ENCODE data around the gene C15orf62. TPM values are rescaled to one million over a fixed set of nuclear protein-coding genes. Genes with fewer than 3 reads are reported as not detected.
A peak's percentile ranks its signal among the peaks of the same experiment; 100 is the strongest.

Gene C15orf62
- total RNA-seq, 1 donor: 0.18 TPM

DNA sequence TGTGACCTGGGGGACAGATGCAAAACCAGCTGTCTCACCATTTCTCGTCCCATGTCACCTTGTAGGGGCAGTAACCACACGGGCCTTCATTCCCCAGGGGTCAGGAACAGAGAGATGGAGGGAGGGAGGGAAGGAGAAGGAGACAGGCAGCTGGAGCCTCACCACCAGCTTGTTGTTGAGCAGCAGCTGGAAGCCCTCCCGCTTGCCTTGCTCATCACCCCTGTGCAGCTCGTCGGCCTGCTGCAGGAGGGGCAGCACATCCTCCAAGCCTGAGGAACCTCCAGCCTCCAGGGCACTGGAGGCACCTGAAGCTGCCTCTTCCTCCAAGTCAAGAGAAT lies 25.0 kb upstream of the C15orf62 start:
- H3K4me3 ChIP-seq (ENCODE audit: low read depth, low read length): no peak overlapping the region
- TF ChIP-seq, protein P1, sequence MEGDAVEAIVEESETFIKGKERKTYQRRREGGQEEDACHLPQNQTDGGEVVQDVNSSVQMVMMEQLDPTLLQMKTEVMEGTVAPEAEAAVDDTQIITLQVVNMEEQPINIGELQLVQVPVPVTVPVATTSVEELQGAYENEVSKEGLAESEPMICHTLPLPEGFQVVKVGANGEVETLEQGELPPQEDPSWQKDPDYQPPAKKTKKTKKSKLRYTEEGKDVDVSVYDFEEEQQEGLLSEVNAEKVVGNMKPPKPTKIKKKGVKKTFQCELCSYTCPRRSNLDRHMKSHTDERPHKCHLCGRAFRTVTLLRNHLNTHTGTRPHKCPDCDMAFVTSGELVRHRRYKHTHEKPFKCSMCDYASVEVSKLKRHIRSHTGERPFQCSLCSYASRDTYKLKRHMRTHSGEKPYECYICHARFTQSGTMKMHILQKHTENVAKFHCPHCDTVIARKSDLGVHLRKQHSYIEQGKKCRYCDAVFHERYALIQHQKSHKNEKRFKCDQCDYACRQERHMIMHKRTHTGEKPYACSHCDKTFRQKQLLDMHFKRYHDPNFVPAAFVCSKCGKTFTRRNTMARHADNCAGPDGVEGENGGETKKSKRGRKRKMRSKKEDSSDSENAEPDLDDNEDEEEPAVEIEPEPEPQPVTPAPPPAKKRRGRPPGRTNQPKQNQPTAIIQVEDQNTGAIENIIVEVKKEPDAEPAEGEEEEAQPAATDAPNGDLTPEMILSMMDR (IDR thresholded peaks at IDR 0.05; ENCODE audit: insufficient read depth, low read length): no peak
- no peak for DNase-seq (ENCODE audit: low read depth)

DNA sequence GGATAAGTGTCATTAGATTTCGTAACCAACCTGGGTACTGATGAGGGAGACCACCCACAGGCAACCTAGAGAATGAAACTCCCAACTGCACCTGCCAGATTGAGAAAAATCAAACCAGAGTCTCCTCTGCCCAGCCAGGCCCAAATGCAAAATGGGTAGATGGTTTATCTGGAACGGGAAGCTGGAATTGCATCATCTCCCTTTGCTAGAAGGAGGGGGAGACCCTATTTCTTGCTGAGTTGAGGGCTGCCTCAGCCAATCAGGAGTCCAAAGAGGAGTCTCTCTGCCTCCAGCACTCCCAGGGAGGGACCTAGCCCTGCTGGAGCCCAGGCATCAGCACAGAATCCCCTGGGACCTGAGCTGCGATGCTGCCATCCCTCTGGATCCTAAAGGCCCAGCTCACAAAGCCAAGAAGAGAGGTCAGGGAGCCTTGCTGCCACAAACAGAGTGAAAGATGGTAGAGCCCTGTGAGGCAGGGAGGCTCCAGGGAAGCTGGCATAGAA lies 22.8 kb upstream of the C15orf62 start:
- TF ChIP-seq, protein P1 (IDR thresholded peaks at IDR 0.05; ENCODE audit: insufficient read depth, low read length): no peak

GRCh38 chr15:40747685-40748631 lies 21.8 kb upstream of the C15orf62 start:
- H3K4me3 ChIP-seq (ENCODE audit: low read depth, low read length): no peak overlapping the region
- DNase-seq (ENCODE audit: low read depth): no peak
- TF ChIP-seq, protein P1 (IDR thresholded peaks at IDR 0.05; ENCODE audit: insufficient read depth, low read length): no peak

More for the DNA sequence above, 22.8 kb upstream of the C15orf62 start:
- H3K4me3 ChIP-seq (ENCODE audit: low read depth, low read length): no peak overlapping the region
- peak; percentile 90 for DNase-seq (ENCODE audit: low read depth)

DNA sequence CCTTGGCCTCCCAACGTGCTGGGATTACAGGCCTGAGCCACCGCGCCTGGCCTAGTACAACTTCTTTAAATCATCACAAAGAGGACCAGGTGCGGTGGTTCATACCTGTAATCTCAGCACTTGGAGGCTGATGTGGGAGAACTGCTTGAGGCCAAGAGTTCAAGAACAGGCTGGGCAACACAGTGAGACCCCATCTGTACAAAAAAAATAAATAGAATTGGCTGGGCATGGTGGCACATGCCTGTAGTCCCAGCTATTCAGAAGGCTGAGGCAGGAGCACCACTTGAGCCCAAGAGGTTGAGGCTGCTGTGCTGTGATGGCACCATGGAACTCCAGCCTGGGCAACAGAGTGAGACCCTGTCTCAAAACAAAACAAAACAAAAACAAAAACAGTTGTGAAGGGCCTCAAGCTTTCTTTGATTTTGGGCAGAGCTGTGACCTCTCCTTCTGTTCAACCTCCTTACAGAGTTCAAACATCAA lies 20.6 kb upstream of the C15orf62 start:
- no peak overlapping the region for H3K4me3 ChIP-seq (ENCODE audit: low read depth, low read length)
- TF ChIP-seq, protein P1 (IDR thresholded peaks at IDR 0.05; ENCODE audit: insufficient read depth, low read length): no peak
- no peak for DNase-seq (ENCODE audit: low read depth)

- no peak for DNase-seq (ENCODE audit: low read depth)
- no peak overlapping the region for H3K4me3 ChIP-seq (ENCODE audit: low read depth, low read length)
- TF ChIP-seq, protein P1 (IDR thresholded peaks at IDR 0.05; ENCODE audit: insufficient read depth, low read length): no peak
Measured at GRCh38 chr15:40750885-40751284, 18.9 kb upstream of the C15orf62 start.

DNA sequence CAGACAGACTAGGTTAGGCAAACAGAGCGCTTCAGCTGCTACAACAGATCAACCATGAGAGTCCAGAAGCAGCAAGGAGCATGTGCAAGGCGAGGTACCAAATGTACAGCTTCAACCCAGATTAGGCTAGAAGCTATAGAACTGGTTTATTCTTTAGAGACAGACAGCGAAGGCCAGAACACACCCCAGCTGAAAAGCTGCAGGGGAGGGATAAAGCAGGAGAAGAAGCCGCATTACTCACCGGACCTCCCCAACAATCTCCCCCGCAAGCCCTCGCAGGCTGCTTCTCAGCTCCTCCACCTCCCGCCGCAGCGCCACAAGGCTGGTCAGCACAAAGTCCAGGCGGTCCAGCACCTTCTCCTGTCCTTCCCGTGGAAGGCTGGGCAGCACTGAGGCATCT lies 18.0 kb upstream of the C15orf62 start:
- no peak for DNase-seq (ENCODE audit: low read depth)
- no peak overlapping the region for H3K4me3 ChIP-seq (ENCODE audit: low read depth, low read length)
- TF ChIP-seq, protein P1 (IDR thresholded peaks at IDR 0.05; ENCODE audit: insufficient read depth, low read length): no peak

All from fibroblast of the aortic adventitia (primary cell).